Fibroblast of peridontal ligament (primary cell): ENCODE results near the gene TSEN34.
"Not testable (repeated sequence)": the region's sequence is repeated elsewhere in the genome, so short reads cannot be mapped to it uniquely, and the experiment has no call there.

Experiments used
- DNase-seq: peaks from one replicate; pipeline ENCODE4 v3.0.0-alpha.2; 2010; ENCODE audit errors: extremely low read depth

Gene TSEN34

GRCh38 chr19:54209058-54209810, 18.1 kb downstream of the TSEN34 start:
- no peak for DNase-seq

- peak; percentile 98 for DNase-seq
These were observed 18.8 kb downstream of the TSEN34 start for GRCh38 chr19:54209811-54210494.

- no peak for DNase-seq
These were observed 20.1 kb downstream of the TSEN34 start for GRCh38 chr19:54211235-54211634.

GRCh38 chr19:54214217-54214616, 23.1 kb downstream of the TSEN34 start:
- DNase-seq, result not testable (repeated sequence)

GRCh38 chr19:54214734-54215133, 23.6 kb downstream of the TSEN34 start:
- DNase-seq, result not testable (repeated sequence)

GRCh38 chr19:54216869-54217268, 25.8 kb downstream of the TSEN34 start:
- no peak for DNase-seq

- not testable (repeated sequence) for DNase-seq
These were observed 26.6 kb downstream of the TSEN34 start for GRCh38 chr19:54217517-54218247.

GRCh38 chr19:54218259-54218658, 27.2 kb downstream of the TSEN34 start:
- no peak for DNase-seq

GRCh38 chr19:54218960-54219661, 28.0 kb downstream of the TSEN34 start:
- no peak for DNase-seq

- DNase-seq, result not testable (repeated sequence)
These were observed 28.6 kb downstream of the TSEN34 start for GRCh38 chr19:54219702-54220101.

GRCh38 chr19:54221947-54222346, 30.8 kb downstream of the TSEN34 start:
- not testable (repeated sequence) for DNase-seq

- DNase-seq, result not testable (repeated sequence)
These were observed 31.6 kb downstream of the TSEN34 start, which contains the start of gene LILRB3 for GRCh38 chr19:54222474-54223276. TSS of gene LILRB3 (minus strand) at chr19:54223007. CDS start at chr19:54222976, 31 bp downstream.

- DNase-seq, result not testable (repeated sequence)
These were observed 32.3 kb downstream of the TSEN34 start for GRCh38 chr19:54223277-54223936.

GRCh38 chr19:54223937-54224281, 32.8 kb downstream of the TSEN34 start:
- not testable (repeated sequence) for DNase-seq

GRCh38 chr19:54224619-54225018, 33.5 kb downstream of the TSEN34 start:
- DNase-seq, result not testable (repeated sequence)

- no peak for DNase-seq
These were observed 38.0 kb downstream of the TSEN34 start for GRCh38 chr19:54229146-54229545.

GRCh38 chr19:54230031-54230430, 38.9 kb downstream of the TSEN34 start:
- no peak for DNase-seq

GRCh38 chr19:54231077-54231931, 40.2 kb downstream of the TSEN34 start:
- DNase-seq, result peak; percentile 73

GRCh38 chr19:54233941-54234340, 42.8 kb downstream of the TSEN34 start:
- DNase-seq, result no peak
